HG03175 (cell line): ENCODE measurements around the gene MRPL33.

Experiments used
- ATAC-seq: cut with Tn5 transposase; IDR thresholded peaks from one replicate; pipeline ENCODE4 v1.9.1; 2021; ENCODE audit warnings: mild to moderate bottlenecking, moderate library complexity; ENCODE audit not compliant: unreplicated experiment

MRPL33 gene

GRCh38 chr2:27771548-27772335, at the start of gene MRPL33:
TSS of gene MRPL33 (plus strand) at chr2:27771719. CDS start at chr2:27771778, 59 bp downstream.
- peak; percentile 95 for ATAC-seq

GRCh38 chr2:27721884-27722485, 49.5 kb upstream of the MRPL33 start:
- no peak for ATAC-seq

- no peak for ATAC-seq
These were observed 48.0 kb upstream of the MRPL33 start for GRCh38 chr2:27723372-27724144.

- no peak for ATAC-seq
These were observed 47.3 kb upstream of the MRPL33 start for GRCh38 chr2:27724191-27724590.

GRCh38 chr2:27724905-27725701, 46.4 kb upstream of the MRPL33 start:
- ATAC-seq: no peak

GRCh38 chr2:27727257-27727656, 44.3 kb upstream of the MRPL33 start:
- ATAC-seq: no peak

- ATAC-seq: no peak
These were observed 43.2 kb upstream of the MRPL33 start for GRCh38 chr2:27728081-27728858.

GRCh38 chr2:27729198-27729597, 42.3 kb upstream of the MRPL33 start:
- no peak for ATAC-seq

GRCh38 chr2:27729614-27730013, 41.9 kb upstream of the MRPL33 start:
- ATAC-seq: no peak

- ATAC-seq: no peak
These were observed 41.3 kb upstream of the MRPL33 start for GRCh38 chr2:27730261-27730662.

GRCh38 chr2:27730980-27731691, 40.4 kb upstream of the MRPL33 start:
- ATAC-seq: no peak

GRCh38 chr2:27734305-27734704, 37.2 kb upstream of the MRPL33 start:
- ATAC-seq: no peak

- ATAC-seq: no peak
These were observed 36.1 kb upstream of the MRPL33 start for GRCh38 chr2:27735263-27735904.

GRCh38 chr2:27736031-27736889, 35.3 kb upstream of the MRPL33 start:
- ATAC-seq: no peak

- no peak for ATAC-seq
These were observed 34.7 kb upstream of the MRPL33 start for GRCh38 chr2:27736890-27737204.

GRCh38 chr2:27737676-27738348, 33.7 kb upstream of the MRPL33 start:
- no peak for ATAC-seq

- ATAC-seq: no peak
These were observed 33.0 kb upstream of the MRPL33 start for GRCh38 chr2:27738349-27739057.
